ENCODE data around the gene CCNB1IP1. TPM values are rescaled to one million over a fixed set of nuclear protein-coding genes. Genes with fewer than 3 reads are reported as not detected.
"Not testable (repeated sequence)": the region's sequence is repeated elsewhere in the genome, so short reads cannot be mapped to it uniquely, and the experiment has no call there.

The CCNB1IP1 gene, protein sequence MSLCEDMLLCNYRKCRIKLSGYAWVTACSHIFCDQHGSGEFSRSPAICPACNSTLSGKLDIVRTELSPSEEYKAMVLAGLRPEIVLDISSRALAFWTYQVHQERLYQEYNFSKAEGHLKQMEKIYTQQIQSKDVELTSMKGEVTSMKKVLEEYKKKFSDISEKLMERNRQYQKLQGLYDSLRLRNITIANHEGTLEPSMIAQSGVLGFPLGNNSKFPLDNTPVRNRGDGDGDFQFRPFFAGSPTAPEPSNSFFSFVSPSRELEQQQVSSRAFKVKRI
- total RNA-seq = 10 to 100 TPM; 28.9 to 38.0 (median 33.0) TPM

DNA sequence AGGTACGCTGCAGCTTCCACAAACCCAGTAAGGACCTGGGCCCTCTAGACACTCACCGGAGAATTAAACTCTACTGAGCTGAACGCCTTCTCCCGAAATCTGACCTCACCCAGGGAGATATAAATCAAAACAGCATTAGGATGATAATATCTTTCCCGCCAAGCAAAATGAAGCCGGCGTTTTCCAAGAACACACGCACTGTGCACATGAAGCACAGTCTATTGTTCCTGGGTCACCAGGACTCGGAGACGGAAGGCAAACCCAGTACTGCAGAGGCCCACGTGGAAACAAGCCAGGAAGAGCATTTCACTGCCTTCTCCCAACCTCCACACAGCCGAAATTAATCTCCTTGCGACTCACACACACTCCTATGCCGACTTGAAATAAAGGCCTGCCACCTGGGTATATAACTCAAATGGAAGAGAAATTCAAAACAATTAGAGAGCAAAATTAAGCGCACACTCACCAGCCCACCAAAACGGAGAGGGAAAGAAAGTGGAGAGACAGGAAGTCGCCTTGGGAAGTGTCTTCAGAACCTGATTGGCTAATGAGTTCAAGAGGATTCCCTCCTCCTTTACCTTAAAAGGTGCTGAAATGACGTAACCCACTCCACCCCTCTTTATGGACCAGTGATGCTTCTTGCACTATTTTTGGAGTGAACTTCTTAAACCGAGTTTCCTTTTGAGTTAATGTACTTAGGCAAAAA is at the start of gene CCNB1IP1:
Gene CCNB1IP1 (minus strand): TSS at position 492 of the 706 bp plus-strand sequence. CDS start 16,756 bp downstream, outside the sequence.
- Mint-ChIP-seq H3K9me3 (no peaks in the 10 kb centered on the region), H3K36me3 (ENCODE audit: insufficient read depth) (peaks cover 2% of the 10 kb centered on the region), H3K4me3 (peak within 1 kb of the TSS; percentile 96), H3K4me1 (ENCODE audit: low read depth) (peaks cover 25% of the 10 kb centered on the region), H3K27me3 (ENCODE audit: low read depth) (no peaks in the 10 kb centered on the region)
- ATAC-seq (peak; percentile 100), DNase-seq (peak; percentile 31)

DNA sequence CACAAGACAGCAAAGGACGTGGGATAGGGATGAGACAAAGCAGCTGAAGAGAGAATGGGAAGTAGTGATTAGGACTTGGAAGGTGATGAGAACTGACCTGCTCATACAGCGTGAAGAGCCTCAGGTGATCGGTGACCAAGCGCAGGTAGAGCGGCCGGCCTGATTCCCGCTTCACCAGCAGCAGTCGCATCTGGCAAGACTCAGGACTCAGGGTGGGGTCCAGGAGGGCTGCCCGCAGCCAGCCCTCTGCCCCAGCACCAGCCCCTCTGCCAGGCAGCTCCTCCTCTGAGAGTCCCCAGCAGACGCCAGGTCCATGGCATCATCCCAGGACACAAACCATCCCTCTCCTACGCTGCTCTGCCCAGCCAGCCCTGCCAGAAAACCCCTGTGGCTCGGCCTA is 49.4 kb upstream of the CCNB1IP1 start:
- Mint-ChIP-seq H3K9me3 (no peaks in the 10 kb centered on the region), H3K4me1 (ENCODE audit: low read depth) (no peaks in the 10 kb centered on the region), H3K27me3 (ENCODE audit: low read depth) (no peaks in the 10 kb centered on the region), H3K4me3 (no peak overlapping the region), H3K36me3 (ENCODE audit: insufficient read depth) (peaks cover 41% of the 10 kb centered on the region)
- no peak for DNase-seq
- ATAC-seq = no peak

DNA sequence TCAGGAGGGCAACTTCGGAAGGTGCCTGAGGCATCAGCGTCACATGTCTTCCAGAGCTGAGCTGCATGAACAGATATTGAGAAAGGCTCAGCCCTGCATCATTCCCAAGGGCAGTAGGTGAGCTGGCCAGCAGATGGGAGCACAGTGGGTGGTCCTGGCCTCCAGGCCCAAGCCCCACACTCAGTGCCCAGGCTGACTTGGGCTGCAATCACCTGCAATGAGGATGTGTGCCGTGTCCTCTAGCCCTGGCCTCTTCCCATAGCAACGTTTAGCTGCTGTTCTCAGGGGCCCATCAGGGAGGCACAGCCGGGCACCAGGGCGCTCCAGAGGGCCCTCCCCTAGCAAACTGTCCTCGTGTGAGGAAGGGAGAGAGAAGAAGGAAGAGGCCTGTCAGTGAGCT is 48.3 kb upstream of the CCNB1IP1 start:
- no peaks in the 10 kb centered on the region for H3K9me3 Mint-ChIP-seq
- no peak overlapping the region for H3K4me3 Mint-ChIP-seq
- no peak for ATAC-seq
- H3K36me3 Mint-ChIP-seq (ENCODE audit: insufficient read depth) = peaks cover 37% of the 10 kb centered on the region
- no peaks in the 10 kb centered on the region for H3K27me3 Mint-ChIP-seq (ENCODE audit: low read depth)
- H3K4me1 Mint-ChIP-seq (ENCODE audit: low read depth) = no peaks in the 10 kb centered on the region
- DNase-seq = no peak

DNA sequence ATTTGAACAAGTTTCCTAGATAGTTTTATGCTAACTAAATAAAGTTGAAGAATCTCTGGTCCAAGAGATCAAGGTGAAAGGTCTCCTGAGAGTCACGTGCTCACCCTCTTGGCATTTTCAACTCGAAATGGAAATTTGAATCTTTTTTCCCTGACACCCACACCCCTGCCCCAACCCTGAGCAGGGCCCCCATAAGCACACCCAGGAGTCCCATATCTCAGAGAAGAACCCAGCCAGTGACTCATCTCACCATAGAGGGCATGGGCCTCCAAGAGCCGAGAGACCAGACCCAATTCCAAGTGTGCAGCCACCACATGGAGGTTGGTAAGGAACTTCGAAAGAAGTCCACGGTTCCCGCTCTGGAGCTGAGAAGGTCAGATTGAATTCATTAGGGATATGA is 47.6 kb upstream of the CCNB1IP1 start:
- Mint-ChIP-seq H3K27me3 (ENCODE audit: low read depth) (no peaks in the 10 kb centered on the region), H3K4me3 (no peak overlapping the region), H3K9me3 (no peaks in the 10 kb centered on the region), H3K4me1 (ENCODE audit: low read depth) (no peaks in the 10 kb centered on the region), H3K36me3 (ENCODE audit: insufficient read depth) (peaks cover 32% of the 10 kb centered on the region)
- DNase-seq = no peak
- ATAC-seq = no peak

DNA sequence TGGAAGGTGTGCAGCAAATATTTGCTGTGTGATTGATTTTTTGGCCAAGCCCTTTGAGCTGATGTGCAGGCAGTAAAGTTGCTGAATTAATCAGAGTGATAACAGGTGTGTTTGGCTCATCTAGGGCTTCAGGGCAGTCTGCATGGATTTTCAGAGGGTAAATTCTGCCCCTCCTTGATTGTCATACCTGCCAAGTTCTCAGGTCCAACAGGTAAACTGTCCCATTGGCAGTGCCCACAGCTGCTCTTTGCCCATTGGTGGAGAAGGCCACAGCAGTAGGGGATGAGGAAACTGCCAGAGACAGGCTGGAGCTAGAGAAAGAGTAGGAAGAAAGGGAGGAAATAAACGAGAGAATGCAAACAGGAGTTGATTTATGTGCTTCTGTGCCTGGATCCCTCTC is 46.7 kb upstream of the CCNB1IP1 start:
- Mint-ChIP-seq H3K27me3 (ENCODE audit: low read depth) (no peaks in the 10 kb centered on the region), H3K36me3 (ENCODE audit: insufficient read depth) (peaks cover 35% of the 10 kb centered on the region), H3K4me3 (no peak overlapping the region), H3K9me3 (no peaks in the 10 kb centered on the region), H3K4me1 (ENCODE audit: low read depth) (no peaks in the 10 kb centered on the region)
- DNase-seq (no peak), ATAC-seq (no peak)

DNA sequence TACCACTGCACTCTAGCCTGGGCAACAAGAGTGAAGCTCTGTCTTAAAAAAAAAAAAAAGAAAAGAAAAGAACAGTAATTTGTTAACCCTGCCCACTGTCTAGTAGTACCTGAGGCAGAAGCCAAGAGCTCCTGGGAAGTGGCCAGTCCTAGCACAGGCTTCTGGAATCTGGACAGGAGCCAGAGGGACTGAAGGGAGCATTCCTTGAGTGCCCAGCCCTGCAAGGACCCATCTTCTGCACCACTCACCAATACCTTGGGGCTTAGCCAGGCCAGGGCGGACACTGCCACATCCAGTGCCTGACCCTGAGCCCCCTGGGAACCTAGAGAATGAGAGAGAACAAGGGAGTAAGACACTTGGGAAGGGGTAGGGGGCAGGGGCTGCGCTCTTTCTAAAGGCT is 44.1 kb upstream of the CCNB1IP1 start:
- DNase-seq = no peak
- Mint-ChIP-seq H3K27me3 (ENCODE audit: low read depth) (no peaks in the 10 kb centered on the region), H3K4me3 (no peak overlapping the region), H3K36me3 (ENCODE audit: insufficient read depth) (peaks cover 40% of the 10 kb centered on the region), H3K9me3 (no peaks in the 10 kb centered on the region), H3K4me1 (ENCODE audit: low read depth) (no peaks in the 10 kb centered on the region)
- ATAC-seq = no peak

DNA sequence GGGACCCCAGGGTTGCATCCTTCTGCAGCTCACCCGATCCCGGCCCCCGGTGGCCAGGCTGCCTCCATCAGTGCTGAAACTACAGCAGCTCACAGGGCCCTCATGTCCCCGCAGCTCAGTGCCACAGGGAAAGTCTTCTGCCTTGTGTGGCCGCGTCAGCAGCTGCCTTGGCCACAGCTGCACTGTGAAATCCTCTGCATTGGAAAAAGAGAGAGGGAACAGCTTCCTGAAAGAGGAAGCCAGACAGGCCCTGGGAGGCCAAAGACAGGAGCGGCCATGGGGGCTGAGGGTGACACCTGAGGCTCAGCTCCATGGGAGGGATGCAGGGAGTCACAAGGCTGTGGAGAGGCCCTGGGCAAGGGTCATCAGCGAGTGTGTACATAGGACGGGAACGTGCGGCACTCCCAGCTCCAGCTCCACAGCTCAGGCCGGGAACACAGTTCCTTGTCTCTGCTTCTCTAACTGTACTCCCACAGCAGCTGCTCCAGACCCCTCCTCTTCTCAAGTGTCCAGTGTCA is 43.1 kb upstream of the CCNB1IP1 start:
- no peaks in the 10 kb centered on the region for H3K27me3 Mint-ChIP-seq (ENCODE audit: low read depth)
- DNase-seq = no peak
- H3K36me3 Mint-ChIP-seq (ENCODE audit: insufficient read depth) = peaks cover 42% of the 10 kb centered on the region
- no peak overlapping the region for H3K4me3 Mint-ChIP-seq
- no peaks in the 10 kb centered on the region for H3K9me3 Mint-ChIP-seq
- H3K4me1 Mint-ChIP-seq (ENCODE audit: low read depth) = no peaks in the 10 kb centered on the region
- ATAC-seq = no peak

DNA sequence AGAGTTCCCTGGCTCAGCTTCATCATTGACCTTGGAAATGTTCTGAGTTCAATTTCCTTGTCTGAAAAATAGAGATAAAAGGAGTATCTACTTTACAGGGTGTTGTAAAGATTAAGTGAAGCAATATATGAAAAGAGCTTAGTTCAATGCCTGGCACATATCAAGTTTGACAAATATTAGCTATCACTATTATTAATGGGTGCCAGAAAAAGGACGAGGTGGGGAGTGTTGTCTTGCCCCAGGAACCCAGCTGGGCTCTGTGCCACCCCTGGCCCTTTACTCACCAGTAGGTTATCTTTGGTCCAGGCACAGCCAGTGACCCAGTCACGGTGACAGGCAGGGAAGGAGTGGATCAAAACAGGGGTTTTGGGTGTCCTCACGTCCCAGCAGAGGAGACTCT is 42.4 kb upstream of the CCNB1IP1 start:
- Mint-ChIP-seq H3K27me3 (ENCODE audit: low read depth) (no peaks in the 10 kb centered on the region), H3K9me3 (no peaks in the 10 kb centered on the region), H3K36me3 (ENCODE audit: insufficient read depth) (peaks cover 42% of the 10 kb centered on the region), H3K4me1 (ENCODE audit: low read depth) (no peaks in the 10 kb centered on the region), H3K4me3 (no peak overlapping the region)
- DNase-seq (no peak), ATAC-seq (no peak)

DNA sequence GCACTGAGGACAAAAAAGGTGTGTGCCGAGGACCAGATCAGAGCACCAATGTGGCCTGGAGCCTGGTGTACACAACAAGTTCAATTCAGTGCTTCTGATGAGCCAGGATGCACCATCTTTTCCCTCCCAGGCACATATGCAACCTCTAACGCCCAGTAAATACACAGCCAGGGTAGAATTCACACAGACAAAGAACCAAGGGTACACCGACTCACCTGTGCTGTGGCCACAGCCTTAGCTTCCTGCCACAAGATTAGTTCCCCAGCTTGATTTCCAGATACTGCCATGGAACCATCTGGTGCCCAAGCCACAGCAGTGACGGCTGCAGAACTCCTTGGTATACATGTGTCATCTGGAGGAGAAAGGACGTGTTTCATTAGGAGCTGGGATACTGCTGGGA is 39.7 kb upstream of the CCNB1IP1 start:
- Mint-ChIP-seq H3K9me3 (no peaks in the 10 kb centered on the region), H3K4me3 (no peak overlapping the region), H3K36me3 (ENCODE audit: insufficient read depth) (peaks cover 55% of the 10 kb centered on the region), H3K27me3 (ENCODE audit: low read depth) (no peaks in the 10 kb centered on the region), H3K4me1 (ENCODE audit: low read depth) (peaks cover 2% of the 10 kb centered on the region)
- ATAC-seq = no peak
- DNase-seq = no peak

DNA sequence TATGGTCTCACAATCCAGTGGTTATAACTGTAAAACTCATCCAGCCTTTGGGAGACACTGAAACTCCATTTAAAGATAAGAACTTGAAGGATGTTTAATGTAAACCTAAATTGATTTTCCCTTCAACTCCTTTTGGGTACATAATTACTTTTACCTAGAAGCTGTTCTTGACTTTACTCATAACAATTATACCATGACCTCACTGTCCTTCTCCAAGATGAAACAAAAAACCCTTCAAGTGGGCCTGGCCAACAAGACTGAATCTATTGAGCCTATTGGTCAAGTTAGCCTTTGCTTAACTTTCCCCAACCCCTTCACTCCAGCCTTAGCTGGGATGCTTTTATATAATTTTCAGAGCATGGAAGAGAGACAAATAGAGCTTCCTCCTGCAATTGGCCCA is 32.8 kb upstream of the CCNB1IP1 start:
- DNase-seq (no peak), ATAC-seq (no peak)
- Mint-ChIP-seq H3K27me3 (ENCODE audit: low read depth) (no peaks in the 10 kb centered on the region), H3K4me3 (no peak overlapping the region), H3K4me1 (ENCODE audit: low read depth) (peaks cover 11% of the 10 kb centered on the region), H3K9me3 (no peaks in the 10 kb centered on the region), H3K36me3 (ENCODE audit: insufficient read depth) (peaks cover 29% of the 10 kb centered on the region)

DNA sequence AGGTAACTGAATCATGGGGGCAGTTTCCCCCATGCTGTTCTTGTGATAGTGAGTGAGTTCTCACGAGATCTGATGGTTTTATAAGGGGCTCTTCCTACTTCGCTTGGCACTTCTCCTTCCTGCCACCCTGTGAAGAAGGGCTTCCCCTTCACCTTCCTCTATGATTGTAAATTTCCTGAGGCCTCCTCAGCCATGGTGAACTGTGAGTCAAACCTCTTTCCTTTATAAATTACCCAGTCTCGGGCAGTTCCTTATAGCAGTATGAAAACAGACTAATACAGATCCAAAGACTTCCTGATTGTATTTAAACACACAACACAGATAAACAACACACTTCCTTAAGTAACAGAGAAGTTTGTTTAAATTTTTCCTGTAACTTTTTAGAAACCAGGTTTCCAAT is 25.4 kb upstream of the CCNB1IP1 start:
- ATAC-seq; H3K4me1 Mint-ChIP-seq (ENCODE audit: low read depth); H3K4me3 Mint-ChIP-seq; H3K9me3 Mint-ChIP-seq; H3K27me3 Mint-ChIP-seq (ENCODE audit: low read depth); DNase-seq: not testable (repeated sequence)
- peaks cover 37% of the 10 kb centered on the region for H3K36me3 Mint-ChIP-seq (ENCODE audit: insufficient read depth)

DNA sequence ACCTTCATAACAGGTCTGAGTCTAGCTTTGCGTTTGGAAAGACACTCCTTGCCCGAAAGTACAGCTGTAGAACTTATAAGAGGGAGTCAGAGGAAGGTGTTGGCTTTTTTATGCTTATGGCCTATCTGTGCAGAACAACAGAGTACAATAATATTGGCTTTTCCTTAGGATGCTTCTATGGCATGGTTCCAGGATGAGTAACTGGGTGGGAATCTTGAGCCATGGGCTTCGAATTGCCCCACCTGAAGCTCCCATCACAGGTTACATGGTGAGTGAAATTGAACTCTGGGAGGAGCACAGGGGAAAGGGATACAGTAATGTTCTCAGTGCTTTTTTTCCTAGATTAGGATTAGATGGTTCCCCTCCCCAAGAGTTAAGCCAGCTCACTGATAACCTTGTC is 23.3 kb upstream of the CCNB1IP1 start:
- ATAC-seq = no peak
- no peak for DNase-seq
- H3K4me1 Mint-ChIP-seq (ENCODE audit: low read depth) = peaks cover 2% of the 10 kb centered on the region
- no peaks in the 10 kb centered on the region for H3K9me3 Mint-ChIP-seq
- H3K36me3 Mint-ChIP-seq (ENCODE audit: insufficient read depth) = peaks cover 41% of the 10 kb centered on the region
- no peak overlapping the region for H3K4me3 Mint-ChIP-seq
- H3K27me3 Mint-ChIP-seq (ENCODE audit: low read depth) = no peaks in the 10 kb centered on the region

DNA sequence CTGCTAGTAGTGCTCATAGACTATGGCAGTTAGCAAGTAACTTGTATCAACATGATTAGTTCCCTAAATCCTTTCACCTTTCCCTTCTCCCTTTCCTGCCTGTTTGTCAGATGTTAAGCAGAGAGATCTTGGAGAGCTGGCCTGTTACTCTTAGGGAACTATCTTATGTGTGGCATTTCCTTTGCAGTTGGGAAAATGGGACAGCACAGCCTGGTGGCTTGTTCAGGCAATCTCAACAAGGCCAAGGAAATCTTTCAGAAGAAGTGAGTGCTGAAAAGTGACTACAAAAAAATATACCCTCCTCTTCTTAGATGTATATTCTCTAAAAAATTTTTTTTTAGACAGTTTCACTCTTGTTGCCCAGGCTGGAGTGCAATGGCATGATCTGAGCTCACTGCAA is 17.8 kb upstream of the CCNB1IP1 start:
- Mint-ChIP-seq H3K27me3 (ENCODE audit: low read depth) (no peaks in the 10 kb centered on the region), H3K4me1 (ENCODE audit: low read depth) (no peaks in the 10 kb centered on the region), H3K36me3 (ENCODE audit: insufficient read depth) (peaks cover 27% of the 10 kb centered on the region), H3K4me3 (no peak overlapping the region), H3K9me3 (no peaks in the 10 kb centered on the region)
- ATAC-seq (no peak), DNase-seq (no peak)

DNA sequence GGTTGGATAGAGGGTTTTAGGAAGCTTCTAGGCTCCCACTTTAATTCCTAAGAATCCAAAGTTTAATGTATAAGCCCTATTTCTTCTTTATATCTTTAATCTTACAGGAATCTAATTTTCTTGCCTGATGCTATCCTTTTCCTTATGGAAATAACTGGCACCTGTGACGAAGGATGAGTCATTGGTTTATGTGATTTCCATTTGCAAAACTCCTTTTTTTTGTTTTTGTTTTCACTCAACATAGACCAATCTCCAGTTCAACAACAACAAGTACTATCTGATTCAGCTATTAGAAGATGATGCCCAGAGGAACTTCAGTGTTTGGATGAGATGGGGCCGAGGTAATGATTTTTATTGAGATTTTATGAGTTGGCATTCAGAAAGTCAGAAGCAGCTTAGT is 17.2 kb upstream of the CCNB1IP1 start:
- DNase-seq (no peak), ATAC-seq (no peak)
- Mint-ChIP-seq H3K4me3 (no peak overlapping the region), H3K4me1 (ENCODE audit: low read depth) (peaks cover 2% of the 10 kb centered on the region), H3K27me3 (ENCODE audit: low read depth) (no peaks in the 10 kb centered on the region), H3K9me3 (no peaks in the 10 kb centered on the region), H3K36me3 (ENCODE audit: insufficient read depth) (peaks cover 27% of the 10 kb centered on the region)

DNA sequence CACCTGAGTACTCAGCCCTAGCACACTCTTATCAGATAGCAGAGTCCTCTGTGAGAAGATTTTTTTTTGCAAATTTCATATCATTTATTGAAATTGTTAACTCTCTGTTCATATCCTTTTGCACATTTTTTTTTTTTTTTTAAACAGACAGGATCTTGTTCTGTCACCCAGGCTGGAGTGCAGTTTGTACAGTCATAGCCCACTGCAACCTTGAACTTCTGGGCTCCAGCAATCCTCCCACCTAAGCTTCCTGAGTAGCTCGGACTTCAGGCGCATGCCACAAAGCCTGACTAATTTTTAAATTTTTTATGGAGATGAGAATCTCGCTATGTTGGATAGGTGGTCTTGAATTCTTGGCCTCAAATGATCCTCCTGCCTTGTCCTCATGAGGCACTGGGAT is 14.7 kb upstream of the CCNB1IP1 start:
- DNase-seq = no peak
- no peak overlapping the region for H3K4me3 Mint-ChIP-seq
- no peak for ATAC-seq
- H3K9me3 Mint-ChIP-seq = no peaks in the 10 kb centered on the region
- peaks cover 10% of the 10 kb centered on the region for H3K4me1 Mint-ChIP-seq (ENCODE audit: low read depth)
- H3K27me3 Mint-ChIP-seq (ENCODE audit: low read depth) = no peaks in the 10 kb centered on the region
- H3K36me3 Mint-ChIP-seq (ENCODE audit: insufficient read depth) = peaks cover 22% of the 10 kb centered on the region

All from activated T-cell treated with anti-CD3 and anti-CD28 coated beads, Interleukin-2, amount 50 U/mL, for 4 hours (primary cell).